ENCODE results near the gene TBRG4. TPM values are rescaled to one million over a fixed set of nuclear protein-coding genes. Genes with fewer than 3 reads are reported as not detected.

Gene TBRG4
- total and polyA plus RNA-seq, 5 donors from 2014 or later, result 42.6 to 54.3 (median 46.6) TPM

- Mint-ChIP-seq H3K9me3 (peaks cover 0 to 1% (median 0%) of the 10 kb centered on the region in 7 donors), H3K27ac (no peak overlapping the region), H3K4me1 (peaks cover 0 to 4% (median 2%) of the 10 kb centered on the region in 4 donors), H3K36me3 (no peaks in the 10 kb centered on the region), H3K27me3 (peaks cover 21% of the 10 kb centered on the region), H3K4me3 (no peak overlapping the region)
- no peaks in the 10 kb centered on the region for H3K4me1 ChIP-seq (ENCODE audit: control insufficient read depth, insufficient read depth, low read length, poor library complexity, severe bottlenecking)
- ATAC-seq (ENCODE audit: low read depth in 2 of 2) (no peak), DNase-seq (no peak)
- H3K36me3 ChIP-seq (ENCODE audit: control insufficient read depth, insufficient read depth, low read length), result no peaks in the 10 kb centered on the region
- no peak overlapping the region for H3K4me3 ChIP-seq (ENCODE audit: low read depth, low read length)
- no peak overlapping the region for H3K27ac ChIP-seq (ENCODE audit: insufficient read depth, low read length, poor library complexity, severe bottlenecking)
- no peaks in the 10 kb centered on the region for H3K9me3 ChIP-seq (ENCODE audit: control insufficient read depth in 2 of 2, low read length in 2 of 2)
- no peaks in the 10 kb centered on the region for H3K27me3 ChIP-seq (ENCODE audit: control insufficient read depth, insufficient read depth, low read length)
Measured at GRCh38 chr7:45150199-45150598, 38.7 kb upstream of the TBRG4 start.

DNA sequence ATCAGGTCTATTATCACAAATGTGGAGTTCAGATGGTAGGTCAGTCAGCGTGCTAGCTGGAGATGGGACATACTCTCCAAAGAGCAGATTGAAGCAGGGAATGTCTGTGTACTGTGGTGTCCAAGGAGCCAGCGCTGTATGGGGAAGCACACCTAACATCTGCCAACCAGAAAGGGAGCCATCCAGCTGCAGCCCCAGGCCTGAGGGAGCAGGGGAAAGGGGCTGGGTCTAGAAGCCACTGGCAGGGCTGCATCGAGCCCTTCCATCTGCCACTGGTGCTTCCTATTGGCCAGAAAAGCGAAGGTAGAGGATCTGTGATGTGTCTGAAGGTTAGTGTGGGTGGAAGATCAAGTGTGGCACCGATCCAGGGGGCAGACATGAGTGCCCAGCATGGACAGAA is 38.1 kb upstream of the TBRG4 start:
- Histone ChIP-seq H3K27ac (ENCODE audit: insufficient read depth, low read length, poor library complexity, severe bottlenecking) (no peak overlapping the region), H3K4me3 (ENCODE audit: low read depth, low read length) (no peak overlapping the region), H3K9me3 (ENCODE audit: control insufficient read depth in 2 of 2, low read length in 2 of 2) (no peaks in the 10 kb centered on the region), H3K27me3 (ENCODE audit: control insufficient read depth, insufficient read depth, low read length) (no peaks in the 10 kb centered on the region), H3K4me1 (ENCODE audit: control insufficient read depth, insufficient read depth, low read length, poor library complexity, severe bottlenecking) (no peaks in the 10 kb centered on the region), H3K36me3 (ENCODE audit: control insufficient read depth, insufficient read depth, low read length) (no peaks in the 10 kb centered on the region)
- Mint-ChIP-seq H3K27me3 (peaks cover 16% of the 10 kb centered on the region), H3K36me3 (no peaks in the 10 kb centered on the region), H3K4me3 (no peak overlapping the region), H3K27ac (no peak overlapping the region), H3K4me1 (peaks cover 0 to 2% (median 1%) of the 10 kb centered on the region in 4 donors), H3K9me3 (peaks cover 0 to 1% (median 0%) of the 10 kb centered on the region in 7 donors)
- ATAC-seq (ENCODE audit: low read depth in 2 of 2) (no peak), DNase-seq (no peak)

DNA sequence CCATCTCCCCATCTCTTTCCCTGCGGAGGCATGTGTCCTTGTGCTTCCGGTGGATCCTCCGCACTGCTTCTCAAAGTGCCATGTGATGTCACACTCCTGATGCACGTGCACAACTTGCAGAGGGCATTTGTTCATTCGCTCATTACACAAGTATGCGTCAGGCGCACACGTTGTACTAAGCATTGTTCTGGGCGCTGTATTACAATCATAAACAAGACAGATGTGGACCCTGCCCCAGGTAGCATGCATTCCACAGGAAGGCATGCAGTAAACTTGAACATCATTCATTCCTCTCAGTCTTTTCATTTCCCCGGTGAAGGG is 37.1 kb upstream of the TBRG4 start:
- H3K4me1 ChIP-seq (ENCODE audit: control insufficient read depth, insufficient read depth, low read length, poor library complexity, severe bottlenecking), result no peaks in the 10 kb centered on the region
- no peak overlapping the region for H3K4me3 Mint-ChIP-seq
- no peaks in the 10 kb centered on the region for H3K9me3 ChIP-seq (ENCODE audit: control insufficient read depth in 2 of 2, low read length in 2 of 2)
- H3K4me1 Mint-ChIP-seq, result no peaks in the 10 kb centered on the region
- peaks cover 0 to 1% (median 0%) of the 10 kb centered on the region in 7 donors for H3K9me3 Mint-ChIP-seq
- H3K4me3 ChIP-seq (ENCODE audit: low read depth, low read length), result no peak overlapping the region
- H3K27ac Mint-ChIP-seq, result no peak overlapping the region
- no peak for ATAC-seq (ENCODE audit: low read depth in 2 of 2)
- H3K36me3 ChIP-seq (ENCODE audit: control insufficient read depth, insufficient read depth, low read length), result no peaks in the 10 kb centered on the region
- H3K36me3 Mint-ChIP-seq, result no peaks in the 10 kb centered on the region
- no peaks in the 10 kb centered on the region for H3K27me3 ChIP-seq (ENCODE audit: control insufficient read depth, insufficient read depth, low read length)
- DNase-seq, result no peak
- peaks cover 20% of the 10 kb centered on the region for H3K27me3 Mint-ChIP-seq
- no peak overlapping the region for H3K27ac ChIP-seq (ENCODE audit: insufficient read depth, low read length, poor library complexity, severe bottlenecking)

- Mint-ChIP-seq H3K4me1 (no peaks in the 10 kb centered on the region), H3K36me3 (no peaks in the 10 kb centered on the region), H3K4me3 (no peak overlapping the region), H3K27me3 (peaks cover 20% of the 10 kb centered on the region), H3K27ac (no peak overlapping the region), H3K9me3 (peaks cover 0 to 1% (median 0%) of the 10 kb centered on the region in 7 donors)
- H3K27ac ChIP-seq (ENCODE audit: insufficient read depth, low read length, poor library complexity, severe bottlenecking), result no peak overlapping the region
- DNase-seq, result no peak
- H3K36me3 ChIP-seq (ENCODE audit: control insufficient read depth, insufficient read depth, low read length), result no peaks in the 10 kb centered on the region
- H3K4me3 ChIP-seq (ENCODE audit: low read depth, low read length), result no peak overlapping the region
- ATAC-seq (ENCODE audit: low read depth in 2 of 2), result no peak
- H3K4me1 ChIP-seq (ENCODE audit: control insufficient read depth, insufficient read depth, low read length, poor library complexity, severe bottlenecking), result no peaks in the 10 kb centered on the region
- no peaks in the 10 kb centered on the region for H3K27me3 ChIP-seq (ENCODE audit: control insufficient read depth, insufficient read depth, low read length)
- H3K9me3 ChIP-seq (ENCODE audit: control insufficient read depth in 2 of 2, low read length in 2 of 2), result no peaks in the 10 kb centered on the region
Measured at GRCh38 chr7:45147858-45148652, 36.6 kb upstream of the TBRG4 start.

GRCh38 chr7:45146531-45147379 is 35.3 kb upstream of the TBRG4 start:
- no peak overlapping the region for H3K27ac Mint-ChIP-seq
- H3K4me1 Mint-ChIP-seq, result no peaks in the 10 kb centered on the region
- peaks cover 20% of the 10 kb centered on the region for H3K27me3 Mint-ChIP-seq
- no peaks in the 10 kb centered on the region for H3K9me3 ChIP-seq (ENCODE audit: control insufficient read depth in 2 of 2, low read length in 2 of 2)
- no peaks in the 10 kb centered on the region for H3K4me1 ChIP-seq (ENCODE audit: control insufficient read depth, insufficient read depth, low read length, poor library complexity, severe bottlenecking)
- DNase-seq, result no peak
- H3K4me3 ChIP-seq (ENCODE audit: low read depth, low read length), result no peak overlapping the region
- H3K9me3 Mint-ChIP-seq, result peaks cover 0 to 1% (median 0%) of the 10 kb centered on the region in 7 donors
- ATAC-seq (ENCODE audit: low read depth in 2 of 2), result no peak
- no peaks in the 10 kb centered on the region for H3K36me3 Mint-ChIP-seq
- H3K4me3 Mint-ChIP-seq, result no peak overlapping the region
- H3K36me3 ChIP-seq (ENCODE audit: control insufficient read depth, insufficient read depth, low read length), result no peaks in the 10 kb centered on the region
- H3K27ac ChIP-seq (ENCODE audit: insufficient read depth, low read length, poor library complexity, severe bottlenecking), result no peak overlapping the region
- H3K27me3 ChIP-seq (ENCODE audit: control insufficient read depth, insufficient read depth, low read length), result no peaks in the 10 kb centered on the region

DNA sequence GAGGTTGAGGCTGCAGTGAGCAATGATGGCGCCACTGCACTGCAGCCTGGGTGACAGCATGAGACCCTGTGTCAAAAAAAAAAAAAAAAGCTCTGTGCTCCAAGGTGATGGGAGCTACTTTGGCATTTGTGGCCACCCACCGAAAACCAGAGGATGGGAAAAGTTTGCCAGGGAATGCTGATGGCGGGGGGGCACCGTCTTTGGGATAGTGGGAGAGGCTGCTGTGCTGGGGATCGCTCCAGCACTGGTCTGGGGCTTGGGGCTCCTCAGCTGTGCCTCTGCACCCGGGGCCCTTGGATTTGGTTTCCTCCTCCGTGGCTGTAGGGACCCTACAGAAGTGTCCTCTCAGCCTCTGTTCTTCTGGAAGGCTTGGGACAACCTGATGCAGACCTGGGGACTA is 34.4 kb upstream of the TBRG4 start:
- H3K9me3 Mint-ChIP-seq, result peaks cover 0 to 1% (median 0%) of the 10 kb centered on the region in 7 donors
- DNase-seq (no peak), ATAC-seq (ENCODE audit: low read depth in 2 of 2) (no peak)
- no peak overlapping the region for H3K4me3 ChIP-seq (ENCODE audit: low read depth, low read length)
- H3K9me3 ChIP-seq (ENCODE audit: control insufficient read depth in 2 of 2, low read length in 2 of 2), result no peaks in the 10 kb centered on the region
- H3K4me3 Mint-ChIP-seq, result no peak overlapping the region
- H3K4me1 Mint-ChIP-seq, result no peaks in the 10 kb centered on the region
- no peaks in the 10 kb centered on the region for H3K36me3 Mint-ChIP-seq
- peaks cover 15% of the 10 kb centered on the region for H3K27me3 Mint-ChIP-seq
- H3K36me3 ChIP-seq (ENCODE audit: control insufficient read depth, insufficient read depth, low read length), result no peaks in the 10 kb centered on the region
- H3K27ac ChIP-seq (ENCODE audit: insufficient read depth, low read length, poor library complexity, severe bottlenecking), result no peak overlapping the region
- no peaks in the 10 kb centered on the region for H3K4me1 ChIP-seq (ENCODE audit: control insufficient read depth, insufficient read depth, low read length, poor library complexity, severe bottlenecking)
- no peak overlapping the region for H3K27ac Mint-ChIP-seq
- no peaks in the 10 kb centered on the region for H3K27me3 ChIP-seq (ENCODE audit: control insufficient read depth, insufficient read depth, low read length)

GRCh38 chr7:45143616-45144015 is 32.1 kb upstream of the TBRG4 start:
- H3K27me3 Mint-ChIP-seq, result peaks cover 15% of the 10 kb centered on the region
- no peak overlapping the region for H3K27ac Mint-ChIP-seq
- no peaks in the 10 kb centered on the region for H3K4me1 Mint-ChIP-seq

More at GRCh38 chr7:45143616-45144015, 32.1 kb upstream of the TBRG4 start:
- Mint-ChIP-seq H3K36me3 (no peaks in the 10 kb centered on the region), H3K4me3 (no peak overlapping the region), H3K9me3 (peaks cover 0 to 2% (median 0%) of the 10 kb centered on the region in 7 donors)
- DNase-seq (no peak), ATAC-seq (ENCODE audit: low read depth in 2 of 2) (no peak)
- Histone ChIP-seq H3K36me3 (ENCODE audit: control insufficient read depth, insufficient read depth, low read length) (no peaks in the 10 kb centered on the region), H3K4me1 (ENCODE audit: control insufficient read depth, insufficient read depth, low read length, poor library complexity, severe bottlenecking) (no peaks in the 10 kb centered on the region), H3K9me3 (ENCODE audit: control insufficient read depth in 2 of 2, low read length in 2 of 2) (no peaks in the 10 kb centered on the region), H3K4me3 (ENCODE audit: low read depth, low read length) (no peak overlapping the region), H3K27me3 (ENCODE audit: control insufficient read depth, insufficient read depth, low read length) (no peaks in the 10 kb centered on the region), H3K27ac (ENCODE audit: insufficient read depth, low read length, poor library complexity, severe bottlenecking) (no peak overlapping the region)

Data from CD4-positive, CD25-positive, alpha-beta regulatory T cell (primary cell).